GM12891 (cell line): ENCODE measurements around the gene IQCH.

ENCODE experiments used
- DNase-seq: peaks from one replicate; pipeline ENCODE4 v3.0.0; 2011; ENCODE audit warnings: low spot score; ENCODE audit not compliant: insufficient read length
- FAIRE-seq: peaks from 2 replicates; lab custom pipeline; 2011; peaks lifted over from hg19 to GRCh38; lab: Jason Lieb, UNC
- PAX5 ChIP-seq: IDR thresholded peaks from 2 replicates; pipeline ENCODE4 v1.6.1; 2011; ENCODE audit warnings: low read length, moderate library complexity, mild to moderate bottlenecking; ENCODE audit not compliant: insufficient read depth, severe bottlenecking
- POLR2A ChIP-seq: IDR thresholded peaks from 2 replicates; pipeline ENCODE4 v1.6.1; 2011; ENCODE audit warnings: low read depth, low read length, control low read depth
- POLR2AphosphoS5 ChIP-seq: IDR thresholded peaks from 2 replicates; pipeline ENCODE4 v1.6.1; 2011; ENCODE audit warnings: low read depth, low read length, control low read depth
- POU2F2 ChIP-seq: IDR thresholded peaks from 2 replicates; pipeline ENCODE4 v1.6.1; 2011; ENCODE audit warnings: low read depth, mild to moderate bottlenecking, control low read depth, low read length, moderate library complexity
- SPI1 ChIP-seq: IDR thresholded peaks from 2 replicates; pipeline ENCODE4 v1.6.1; 2011; ENCODE audit warnings: low read depth, low read length, control low read depth
- TAF1 ChIP-seq: IDR thresholded peaks from 2 replicates; pipeline ENCODE4 v1.6.1; 2011; ENCODE audit warnings: low read depth, low read length, control low read depth

The IQCH gene

GRCh38 chr15:67456677-67457529 lies 202.3 kb downstream of the IQCH start:
- TF ChIP-seq POU2F2 (peak; percentile 36; the same call in 1 of the 2 replicates), POLR2AphosphoS5 (no peak)
- DNase-seq (peak; percentile 54), FAIRE-seq (peak; percentile 55)

DNA sequence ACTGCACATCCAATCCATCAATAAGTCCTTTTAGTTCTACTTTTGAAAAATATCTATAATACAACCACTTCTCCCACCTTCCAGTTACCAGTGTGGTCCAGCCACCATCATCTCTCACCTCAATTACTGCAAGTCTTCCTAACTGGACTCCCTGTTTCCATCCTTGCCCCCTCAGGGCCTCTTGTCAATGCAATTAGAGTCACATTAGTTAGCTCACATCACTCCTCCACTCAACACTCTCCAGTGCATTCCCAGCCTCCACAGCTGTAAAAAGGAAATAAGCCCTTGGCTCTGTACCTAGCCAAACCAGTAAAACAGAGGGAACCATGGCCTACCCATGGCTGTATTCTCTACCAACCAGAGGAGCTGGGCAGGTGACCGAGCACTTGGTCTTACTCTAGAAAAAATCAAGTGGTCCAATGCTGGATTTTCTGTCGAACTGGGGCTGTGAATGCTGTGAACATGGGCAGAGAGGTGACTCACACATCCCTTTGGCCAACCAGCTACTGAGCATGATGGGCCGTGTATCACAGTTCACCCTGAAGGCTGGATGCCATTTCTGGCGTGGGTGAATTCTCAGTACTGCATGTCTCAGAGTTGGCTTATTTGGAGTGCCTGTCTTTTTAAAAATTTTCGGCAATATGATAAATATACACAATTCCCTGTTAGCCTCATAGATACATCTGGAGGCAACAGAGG lies 203.9 kb downstream of the IQCH start:
- TF ChIP-seq POLR2AphosphoS5 (no peak), PAX5 (no peak), SPI1 (no peak), TAF1 (no peak), POLR2A (no peak), POU2F2 (no peak)
- no peak for FAIRE-seq
- DNase-seq, result no peak

GRCh38 chr15:67460521-67460920 lies 205.9 kb downstream of the IQCH start:
- DNase-seq (no peak), FAIRE-seq (no peak)
- TF ChIP-seq SPI1 (no peak), POLR2AphosphoS5 (no peak), POU2F2 (no peak), POLR2A (no peak), PAX5 (no peak), TAF1 (no peak)

DNA sequence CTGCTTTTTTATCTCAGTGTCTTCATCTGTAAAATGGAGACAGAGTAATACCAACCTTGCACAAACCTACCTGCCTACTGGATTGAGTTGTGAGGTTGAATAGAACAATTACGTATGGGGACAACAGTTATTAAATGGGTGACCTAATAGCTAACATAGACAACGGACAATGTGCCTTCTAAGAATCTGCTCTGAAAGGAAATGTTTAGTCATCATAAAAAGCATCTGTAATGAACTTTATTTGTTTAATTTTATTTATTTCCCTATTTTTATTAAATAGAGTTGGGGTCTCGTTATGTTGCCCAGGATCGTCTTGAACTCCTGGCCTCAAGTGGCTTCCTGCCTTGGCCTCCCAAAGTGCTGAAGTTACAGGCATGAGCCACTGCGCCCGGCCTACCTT lies 207.1 kb downstream of the IQCH start:
- no peak for TF ChIP-seq POLR2A
- no peak for TF ChIP-seq TAF1
- TF ChIP-seq POLR2AphosphoS5, result no peak
- FAIRE-seq (no peak), DNase-seq (no peak)

- FAIRE-seq (no peak), DNase-seq (no peak)
- TF ChIP-seq POLR2A, result no peak
- TF ChIP-seq POLR2AphosphoS5, result no peak
- TF ChIP-seq TAF1, result no peak
- TF ChIP-seq SPI1, result no peak
Measured at GRCh38 chr15:67462875-67463274, 208.3 kb downstream of the IQCH start.

GRCh38 chr15:67463488-67463887 lies 208.9 kb downstream of the IQCH start:
- TF ChIP-seq SPI1 (no peak), POLR2A (no peak), POU2F2 (no peak), POLR2AphosphoS5 (no peak), TAF1 (no peak), PAX5 (no peak)
- DNase-seq (no peak), FAIRE-seq (no peak)

DNA sequence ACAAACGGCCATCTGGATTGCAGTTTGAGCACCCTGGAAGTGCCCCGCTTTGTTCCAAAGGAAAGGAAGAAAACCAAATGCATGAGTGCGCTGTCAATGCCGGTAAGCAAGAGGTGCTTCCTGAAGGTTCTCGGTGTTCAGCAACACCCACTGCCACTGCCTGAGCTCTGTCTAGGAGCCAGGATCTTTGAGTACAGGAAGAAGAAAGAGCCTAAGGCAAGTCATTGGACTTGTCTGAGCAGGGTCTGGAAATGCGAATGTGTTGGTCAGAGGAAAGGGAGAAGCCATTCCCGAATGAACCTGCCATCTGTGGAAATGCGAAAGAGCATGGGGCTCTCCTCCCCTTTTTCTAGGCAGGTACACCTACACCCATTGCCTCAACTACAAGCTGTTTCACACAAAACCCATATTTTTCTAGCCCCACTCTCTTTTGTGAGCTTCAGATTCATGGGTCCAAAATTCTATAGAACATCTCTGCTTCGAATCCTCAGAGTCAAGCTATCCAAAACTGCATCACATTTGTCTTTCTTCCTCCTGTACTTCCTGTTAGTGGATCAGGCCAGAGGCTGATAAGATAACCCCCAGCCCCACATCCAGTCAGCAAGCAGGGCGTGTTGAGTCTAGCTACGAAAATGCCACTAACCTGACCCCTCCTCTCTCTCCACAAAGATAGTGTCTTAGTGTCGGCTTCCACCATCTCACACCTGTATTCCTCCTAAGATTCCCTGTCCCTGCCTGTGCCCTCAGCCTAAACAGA lies 210.8 kb downstream of the IQCH start:
- DNase-seq, result no peak
- no peak for FAIRE-seq
- TF ChIP-seq POU2F2 (no peak), SPI1 (no peak), TAF1 (no peak), PAX5 (no peak), POLR2AphosphoS5 (no peak), POLR2A (no peak)

GRCh38 chr15:67468416-67468815 lies 213.8 kb downstream of the IQCH start:
- DNase-seq (no peak), FAIRE-seq (no peak)
- TF ChIP-seq POLR2AphosphoS5 (no peak), POU2F2 (no peak), PAX5 (no peak), POLR2A (no peak), SPI1 (no peak), TAF1 (no peak)

- DNase-seq (no peak), FAIRE-seq (no peak)
- TF ChIP-seq POU2F2 (no peak), PAX5 (no peak)
Measured at GRCh38 chr15:67469680-67470079, 215.1 kb downstream of the IQCH start.

DNA sequence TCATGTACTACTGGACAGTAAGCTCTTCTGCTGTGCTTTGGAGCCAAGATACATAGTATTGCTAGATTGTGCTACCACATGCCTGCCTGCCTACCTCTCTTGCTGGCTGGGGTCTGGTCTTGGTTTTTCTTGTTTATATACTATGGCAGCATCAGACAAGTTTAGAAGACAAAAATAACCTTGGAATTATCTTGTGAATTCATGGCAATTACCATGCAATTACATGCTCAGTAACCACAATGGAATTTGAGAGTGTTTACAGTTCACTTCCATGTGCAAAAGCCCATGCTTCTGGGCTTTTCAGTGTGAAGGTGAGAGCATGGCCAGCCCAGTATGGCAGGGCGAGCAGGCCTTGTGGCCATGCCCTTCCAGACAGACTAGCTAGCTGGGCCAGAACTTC lies 218.4 kb downstream of the IQCH start:
- DNase-seq (no peak), FAIRE-seq (no peak)
- TF ChIP-seq POLR2AphosphoS5, result no peak
- TF ChIP-seq POU2F2, result no peak
